GM12878 (cell line): ENCODE data around the gene TNK2. TPM values are rescaled to one million over a fixed set of nuclear protein-coding genes. Genes with fewer than 3 reads are reported as not detected.

ENCODE experiments used
- BCL3 ChIP-seq: IDR thresholded peaks from 2 replicates; pipeline ENCODE4 v1.6.1; 2011; ENCODE audit warnings: borderline replicate concordance, low read depth, mild to moderate bottlenecking, moderate library complexity, low read length; ENCODE audit not compliant: insufficient read depth, poor library complexity, severe bottlenecking
- BHLHE40 ChIP-seq, 2 experiments: fragments of 450-650 bp in 1 of 2; IDR thresholded peaks; 2 replicates each; pipeline ENCODE4 v1.6.1; 2011 to 2017; ENCODE audit warnings: low read depth in 2 of 2, borderline replicate concordance in 1 of 2, improper control_type of control experiment in 1 of 2, low read length in 1 of 2, mild to moderate bottlenecking in 1 of 2
- BRCA1 ChIP-seq: IDR thresholded peaks from 2 replicates; pipeline ENCODE4 v1.6.1; 2011; ENCODE audit warnings: low read depth, low read length, improper control_type of control experiment
- CREM ChIP-seq: IDR thresholded peaks from 2 replicates; pipeline ENCODE4 v1.6.1; 2014; ENCODE audit warnings: antibody characterized with exemption, low read depth
- E2F8 ChIP-seq: fragments of 450-650 bp; IDR thresholded peaks from 2 replicates; pipeline ENCODE4 v1.6.1; 2018; ENCODE audit warnings: mild to moderate bottlenecking, low read depth, moderate library complexity; ENCODE audit not compliant: partially characterized antibody
- EP300 ChIP-seq, 2 experiments: fragments of 150-350 bp in 1 of 2; IDR thresholded peaks; 2 replicates each; pipeline ENCODE4 v1.6.1; 2011 to 2012; ENCODE audit warnings: low read depth in 2 of 2, low read length in 2 of 2, borderline replicate concordance in 1 of 2, improper control_type of control experiment in 1 of 2, inconsistent platforms in 1 of 2; ENCODE audit not compliant: control insufficient read depth in 1 of 2
- IRF4 ChIP-seq: IDR thresholded peaks from 2 replicates; pipeline ENCODE4 v1.6.1; 2011; ENCODE audit warnings: low read depth, low read length
- JUND ChIP-seq: IDR thresholded peaks from 2 replicates; pipeline ENCODE4 v1.6.1; 2012; ENCODE audit warnings: low read depth, mild to moderate bottlenecking, low read length, improper control_type of control experiment, moderate library complexity
- KAT2A ChIP-seq: conservative IDR thresholded peaks from 2 replicates; pipeline ENCODE4 v1.6.1; 2011; ENCODE audit warnings: low read depth, low read length; ENCODE audit not compliant: control insufficient read depth
- NFIC ChIP-seq: IDR thresholded peaks from 2 replicates; pipeline ENCODE4 v1.6.1; 2012; ENCODE audit warnings: low read depth, mild to moderate bottlenecking, inconsistent platforms, low read length, moderate library complexity
- PAX8 ChIP-seq: fragments of 450-650 bp; IDR thresholded peaks from 2 replicates; pipeline ENCODE4 v1.6.1; 2017; ENCODE audit warnings: mild to moderate bottlenecking, moderate library complexity
- POLR2A ChIP-seq: IDR thresholded peaks from 2 replicates; pipeline ENCODE4 v1.6.1; 2011; ENCODE audit warnings: low read depth, mild to moderate bottlenecking, low read length
- POU2F2 ChIP-seq: IDR thresholded peaks from 3 replicates; pipeline ENCODE4 v1.6.1; 2011; ENCODE audit warnings: low read depth, mild to moderate bottlenecking, low read length, borderline replicate concordance
- RAD21 ChIP-seq: IDR thresholded peaks from 2 replicates; pipeline ENCODE4 v1.6.1; 2011; ENCODE audit warnings: mild to moderate bottlenecking, low read depth, low read length, moderate library complexity; ENCODE audit not compliant: insufficient read depth
- SMAD1 ChIP-seq: fragments of 450-650 bp; IDR thresholded peaks from 2 replicates; pipeline ENCODE4 v1.6.1; 2018; ENCODE audit warnings: mild to moderate bottlenecking, low read depth; ENCODE audit not compliant: partially characterized antibody
- SP1 ChIP-seq: IDR thresholded peaks from one replicate; pipeline ENCODE4 v1.6.1; 2011; ENCODE audit warnings: low read depth, low read length
- SPI1 ChIP-seq: IDR thresholded peaks from 2 replicates; pipeline ENCODE4 v1.6.1; 2011; ENCODE audit warnings: low read depth, mild to moderate bottlenecking, low read length, moderate library complexity, borderline replicate concordance; ENCODE audit not compliant: insufficient read depth
- SREBF2 ChIP-seq: IDR thresholded peaks from 2 replicates; pipeline ENCODE4 v1.6.1; 2012; ENCODE audit warnings: mild to moderate bottlenecking, low read length
- STAT3 ChIP-seq: IDR thresholded peaks from 2 replicates; pipeline ENCODE4 v1.6.1; 2011; ENCODE audit warnings: low read depth, low read length, improper control_type of control experiment
- SUPT20H ChIP-seq: IDR thresholded peaks from 2 replicates; pipeline ENCODE4 v1.6.1; 2011; ENCODE audit warnings: low read depth, mild to moderate bottlenecking, low read length, moderate library complexity, borderline replicate concordance; ENCODE audit not compliant: control insufficient read depth
- TARDBP ChIP-seq: IDR thresholded peaks from 2 replicates; pipeline ENCODE4 v1.6.1; 2016; ENCODE audit warnings: borderline replicate concordance
- polyA plus RNA-seq, 11 experiments: library from polyadenylated mRNA; depleted of rRNA in 4 of 11; unstranded in 6 of 11; stranded (reverse) in 5 of 11; fragments of >200 nt; fragmentation: Nextera tagmentation in 4 of 11; fragmentation: Illumina TruSeq in 1 of 11; extraction: Ambion mirVana in 4 of 11; extraction: Trizol in 1 of 11; gene quantifications; 1 replicate in 1 of 11; 2 replicates in 10 of 11; pipeline versions ENCODE4 v1.2.1 to v1.2.3, GENCODE V29; 2011 to 2016; ENCODE audit warnings: inconsistent platforms in 2 of 11, missing spikeins in 2 of 11, low read depth in 1 of 11
- total RNA-seq, 4 experiments: library from RNA; depleted of rRNA in 3 of 4; stranded (reverse); fragments of >200 nt in 3 of 4; fragmentation: Illumina TruSeq in 1 of 4; extraction: Trizol in 1 of 4; gene quantifications; 2 replicates each; pipeline versions ENCODE4 v1.2.1 to v1.2.3, GENCODE V29; 2013 to 2021

TNK2 gene
- total and polyA plus RNA-seq, 10 of the 15 experiments (the other 5 are each of a cell fraction or from before 2014, with no cell fraction given): 0.13 to 47.8 (median 10.8) TPM

- TF ChIP-seq E2F8: no peak
- no peak for TF ChIP-seq PAX8
- no peak for TF ChIP-seq JUND
- TF ChIP-seq POU2F2: no peak
- no peak for TF ChIP-seq SMAD1
- TF ChIP-seq SUPT20H: no peak
- no peak for TF ChIP-seq IRF4
- TF ChIP-seq EP300 (IDR thresholded peaks at IDR 0.05; ENCODE audit: borderline replicate concordance in 1 of 2, control insufficient read depth in 1 of 2, low read depth in 2 of 2, low read length in 2 of 2): no peak
- no peak for TF ChIP-seq STAT3
- TF ChIP-seq KAT2A: no peak
- TF ChIP-seq BHLHE40 (IDR thresholded peaks at IDR 0.05; ENCODE audit: borderline replicate concordance in 1 of 2, low read depth in 2 of 2, low read length in 1 of 2): no peak
- TF ChIP-seq RAD21: no peak
- 0 out of 2 replicates have a peak, but pooled peaks have one; percentile 33 for TF ChIP-seq NFIC
- TF ChIP-seq SREBF2: no peak
- no peak for TF ChIP-seq SPI1
- TF ChIP-seq TARDBP: no peak
- TF ChIP-seq BRCA1: no peak
- no peak for TF ChIP-seq SP1
- no peak for TF ChIP-seq CREM
- TF ChIP-seq BCL3: peak; percentile 98
- peak; percentile 63; the same call in 1 of the 2 replicates for TF ChIP-seq POLR2A
- TF ChIP-seq, all 136 proteins: peak for 5
Measured at GRCh38 chr3:195887670-195888069, 20.7 kb downstream of the TNK2 start (continued).
